VCaP (cell line): ENCODE data around the gene LIMS1.
"Not testable (repeated sequence)": the region's sequence is repeated elsewhere in the genome, so short reads cannot be mapped to it uniquely, and the experiment has no call there.

Experiments used
- H3K27ac ChIP-seq: fragments of 450-650 bp; 2 replicates; pipeline ENCODE4 v1.5.1; 2017
- CTCF ChIP-seq: fragments of 450-650 bp; conservative IDR thresholded peaks from 2 replicates; pipeline ENCODE4 v1.5.1; 2017; ENCODE audit warnings: mild to moderate bottlenecking, moderate library complexity

The LIMS1 gene

GRCh38 chr2:108691447-108691846, 157.2 kb downstream of the LIMS1 start:
- peak overlapping the region; percentile 66 for H3K27ac ChIP-seq
- TF ChIP-seq CTCF: no peak

DNA sequence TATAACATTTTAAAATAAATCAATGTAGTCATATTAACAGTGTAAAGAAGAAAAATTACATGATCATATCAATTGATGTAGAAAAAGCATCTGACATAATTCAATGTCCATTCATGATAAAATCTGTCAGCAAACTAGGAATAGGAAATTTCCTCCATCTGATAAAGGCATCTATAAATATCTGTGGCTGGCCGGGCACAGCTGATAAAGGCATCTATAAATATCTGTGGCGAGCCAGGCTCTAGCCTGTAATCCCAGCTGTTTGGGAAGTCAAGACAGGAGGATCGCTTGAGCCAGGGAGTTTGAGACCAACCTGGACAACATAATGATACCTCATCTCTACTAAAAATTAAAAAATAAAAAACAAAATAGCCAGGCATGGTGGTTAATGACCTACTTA, 166.9 kb downstream of the LIMS1 start:
- H3K27ac ChIP-seq: peak overlapping the region; percentile 28; the same call in 1 of the 2 replicates
- no peak for TF ChIP-seq CTCF

- peak overlapping the region; percentile 28; the same call in 1 of the 2 replicates for H3K27ac ChIP-seq
- no peak for TF ChIP-seq CTCF
These were observed 167.5 kb downstream of the LIMS1 start for GRCh38 chr2:108701806-108702205.

DNA sequence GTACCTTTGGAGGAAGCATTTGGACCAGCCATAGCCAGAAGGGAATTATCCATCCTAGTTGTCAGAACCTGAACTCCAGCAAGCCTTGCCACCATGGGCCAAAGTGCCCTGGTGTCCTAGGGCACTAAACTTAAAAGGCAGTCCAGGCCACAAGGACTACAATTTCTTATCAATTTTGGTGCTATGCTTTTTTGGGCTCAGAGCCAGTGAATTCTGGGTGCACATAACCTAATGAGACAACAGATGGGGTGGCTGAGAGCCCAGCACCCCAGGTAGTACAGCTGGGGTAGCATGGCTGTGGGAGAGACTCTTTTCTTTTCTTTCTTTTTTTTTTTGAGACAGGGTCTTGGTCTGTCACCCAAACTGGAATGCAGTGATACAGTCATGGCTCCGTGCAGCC, 170.6 kb downstream of the LIMS1 start:
- no peak for TF ChIP-seq CTCF
- H3K27ac ChIP-seq: no peak overlapping the region

DNA sequence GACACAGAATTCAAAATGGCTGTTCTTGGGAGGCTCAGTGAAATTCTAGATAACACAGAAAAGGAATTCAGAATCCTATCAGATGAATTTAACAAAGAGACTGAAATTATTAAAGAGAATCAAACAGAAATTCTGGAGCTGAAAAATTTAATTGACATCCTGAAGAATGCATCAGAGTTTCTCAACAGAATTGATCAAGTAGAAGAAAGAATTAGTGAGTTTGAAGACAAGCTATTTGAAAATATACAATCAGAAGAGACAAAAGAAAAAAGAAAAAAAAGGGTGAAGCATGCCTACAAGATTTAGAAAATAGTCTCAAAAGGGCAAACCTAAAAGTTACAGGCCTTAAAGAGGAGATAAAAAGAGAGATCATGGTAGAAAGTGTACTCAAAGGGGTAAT, 173.0 kb downstream of the LIMS1 start:
- no peak for TF ChIP-seq CTCF
- no peak overlapping the region for H3K27ac ChIP-seq

GRCh38 chr2:108716971-108717370, 182.7 kb downstream of the LIMS1 start:
- not testable (repeated sequence) for H3K27ac ChIP-seq

GRCh38 chr2:108719149-108720044, 185.1 kb downstream of the LIMS1 start, which contains the start of gene RANBP2:
TSS of gene RANBP2 (plus strand) at chr2:108719482. CDS start at chr2:108719607, 125 bp downstream.
- H3K27ac ChIP-seq: peak within 1 kb of the TSS; percentile 95
- no peak for TF ChIP-seq CTCF

- H3K27ac ChIP-seq: peak overlapping the region; percentile 46; the same call in 1 of the 2 replicates
These were observed 191.8 kb downstream of the LIMS1 start for GRCh38 chr2:108726048-108726447.

DNA sequence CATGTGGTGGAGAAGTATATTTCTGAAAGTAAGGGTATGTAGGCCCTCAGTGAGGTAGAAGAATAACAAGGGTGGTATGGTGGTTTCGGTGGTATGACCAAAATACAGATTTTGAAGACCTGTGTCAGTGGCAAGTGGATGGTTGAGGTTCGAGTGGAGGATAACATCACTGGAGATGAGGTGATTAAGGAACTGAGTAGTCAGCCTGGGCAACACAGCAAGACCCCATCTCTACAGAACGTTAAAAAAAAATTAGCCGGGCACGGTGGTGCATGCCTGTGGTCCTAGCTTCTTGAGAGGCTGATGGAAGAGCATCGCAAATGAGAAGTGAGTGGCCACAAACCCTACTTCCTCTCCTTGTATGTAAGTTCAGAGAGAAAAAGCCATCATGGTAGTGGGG, 200.4 kb downstream of the LIMS1 start:
- H3K27ac ChIP-seq: not testable (repeated sequence)
